Liver (tissue), 9 donors: ENCODE data around the gene FRAT1. TPM values are rescaled to one million over a fixed set of nuclear protein-coding genes. Genes with fewer than 3 reads are reported as not detected.

Experiments used
- DNase-seq: peaks from one replicate; pipeline ENCODE4 v3.0.0-alpha.2; 2017; ENCODE audit warnings: low spot score
- H3K27ac ChIP-seq, 2 donors: one replicate each; pipeline ENCODE4 v1.7.0; 2013; ENCODE audit warnings: inconsistent platforms in 2 of 2, low read length in 2 of 2, control low read depth in 1 of 2, low read depth in 1 of 2, mild to moderate bottlenecking in 1 of 2
- H3K27me3 ChIP-seq, 4 donors: one replicate each; pipeline versions ENCODE4 v1.6.1 to v1.7.0; 2013; ENCODE audit warnings: low read length in 3 of 4, inconsistent platforms in 1 of 4, mild to moderate bottlenecking in 1 of 4, moderate library complexity in 1 of 4; ENCODE audit not compliant: control insufficient read depth in 4 of 4, insufficient read depth in 4 of 4
- H3K36me3 ChIP-seq, 4 donors: one replicate each; pipeline versions ENCODE4 v1.6.1 to v1.7.0; 2013; ENCODE audit warnings: low read length in 3 of 4, mild to moderate bottlenecking in 3 of 4, low read depth in 1 of 4, moderate library complexity in 1 of 4; ENCODE audit not compliant: control insufficient read depth in 4 of 4, insufficient read depth in 3 of 4
- H3K4me1 ChIP-seq, 4 donors: one replicate each; pipeline versions ENCODE4 v1.6.1 to v1.7.0; 2013; ENCODE audit warnings: low read length in 3 of 4, mild to moderate bottlenecking in 3 of 4, moderate library complexity in 1 of 4; ENCODE audit not compliant: control insufficient read depth in 4 of 4, insufficient read depth in 4 of 4
- H3K4me3 ChIP-seq, 3 donors: one replicate each; pipeline versions ENCODE4 v1.6.1 to v1.7.0; 2013; ENCODE audit warnings: low read length in 3 of 3, control low read depth in 1 of 3, low read depth in 1 of 3, mild to moderate bottlenecking in 1 of 3
- H3K9ac ChIP-seq, 2 donors: one replicate each; pipeline ENCODE4 v1.7.0; 2013; ENCODE audit warnings: low read length in 2 of 2, mild to moderate bottlenecking in 2 of 2, moderate library complexity in 2 of 2, control low read depth in 1 of 2, low read depth in 1 of 2
- H3K9me3 ChIP-seq, 4 donors: one replicate each; pipeline versions ENCODE4 v1.6.1 to v1.7.0; 2013; ENCODE audit warnings: low read length in 3 of 4; ENCODE audit not compliant: control insufficient read depth in 4 of 4
- EGR1 ChIP-seq, 2 donors: IDR thresholded peaks; 2 replicates each; pipeline ENCODE4 v1.6.1; 2016 to 2018; ENCODE audit warnings: antibody characterized with exemption in 2 of 2, low read depth in 2 of 2
- GABPA ChIP-seq, 2 donors: IDR thresholded peaks in 1 of 2; conservative IDR thresholded peaks in 1 of 2; 2 replicates each; pipeline ENCODE4 v1.6.1; 2016; ENCODE audit warnings: antibody characterized with exemption in 2 of 2, mild to moderate bottlenecking in 1 of 2, moderate library complexity in 1 of 2
- HNF4A ChIP-seq, 2 donors: conservative IDR thresholded peaks; 2 replicates each; pipeline ENCODE4 v1.6.1; 2016; ENCODE audit warnings: antibody characterized with exemption in 2 of 2, mild to moderate bottlenecking in 2 of 2
- NR2F2 ChIP-seq: IDR thresholded peaks from 2 replicates; pipeline ENCODE4 v1.6.1; 2016; ENCODE audit warnings: antibody characterized with exemption
- SP1 ChIP-seq: IDR thresholded peaks from 2 replicates; pipeline ENCODE4 v1.6.1; 2018; ENCODE audit warnings: antibody characterized with exemption, mild to moderate bottlenecking
- TAF1 ChIP-seq: conservative IDR thresholded peaks from 2 replicates; pipeline ENCODE4 v1.6.1; 2016; ENCODE audit warnings: antibody characterized with exemption, mild to moderate bottlenecking
- YY1 ChIP-seq: IDR thresholded peaks from 2 replicates; pipeline ENCODE4 v1.6.1; 2016; ENCODE audit warnings: antibody characterized with exemption, mild to moderate bottlenecking
- WGBS: extraction: QIAGEN DNeasy Blood & Tissue Kit; methylation state at CpG from one replicate; pipeline ENCODE4 v1.1.7; 2013; 5-methylcytosine and 5-hydroxymethylcytosine counted together
- polyA plus RNA-seq, 2 donors: library from polyadenylated mRNA; stranded (reverse) in 1 of 2; unstranded in 1 of 2; fragments of 200-250 nt in 1 of 2; fragments of >200 nt in 1 of 2; fragmentation: Nextera tagmentation in 1 of 2; extraction: Ambion mirVana in 1 of 2; gene quantifications; one replicate each; pipeline versions ENCODE4 v1.2.1 to v1.2.3, GENCODE V29; 2013 to 2015
- total RNA-seq, 2 donors: library from RNA; depleted of rRNA; stranded (reverse); fragments of >200 nt; gene quantifications; one replicate each; pipeline ENCODE4 v1.2.3, GENCODE V29; 2014
- TF ChIP-seq, protein P1 (sequence below): IDR thresholded peaks from 2 replicates; pipeline ENCODE4 v1.6.1; 2016; ENCODE audit warnings: antibody characterized with exemption
- TF ChIP-seq, protein P2 (sequence below): IDR thresholded peaks from 2 replicates; pipeline ENCODE4 v1.6.1; 2016; ENCODE audit warnings: antibody characterized with exemption, mild to moderate bottlenecking
- TF ChIP-seq, protein P3 (sequence below): IDR thresholded peaks from 2 replicates; pipeline ENCODE4 v1.6.1; 2016; ENCODE audit warnings: antibody characterized with exemption
- TF ChIP-seq, protein P4 (sequence below): IDR thresholded peaks from 2 replicates; pipeline ENCODE4 v1.6.1; 2016; ENCODE audit warnings: antibody characterized with exemption
- donor health status: healthy.
- donor health status: healthy.
- donor health status: healthy.
- donor health status: healthy.
- donor health status: healthy.

The FRAT1 gene
- total and polyA plus RNA-seq, 4 donors = 4.3 to 7.4 (median 5.2) TPM

DNA sequence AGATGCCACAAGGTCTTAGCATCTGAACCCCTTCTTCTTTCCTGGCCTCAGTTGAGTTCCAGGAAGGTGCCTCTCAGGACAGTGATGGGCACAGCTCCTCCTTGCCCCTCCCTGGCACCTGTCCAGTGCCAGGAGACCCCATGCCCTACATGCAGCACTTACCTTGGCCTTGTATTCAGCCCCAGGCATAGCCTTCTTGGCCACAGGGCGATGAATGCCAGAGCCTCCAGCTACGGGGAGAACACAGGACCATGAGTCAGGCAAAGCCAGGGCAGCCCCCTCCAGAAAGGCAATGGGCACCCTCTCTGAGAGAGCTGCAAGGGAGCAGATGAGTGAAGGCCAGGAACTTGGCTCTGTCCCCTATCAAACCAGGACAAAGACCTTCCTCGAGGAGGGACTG lies 39.7 kb downstream of the FRAT1 start:
- peaks cover 0 to 18% (median 3%) of the 10 kb centered on the region in 4 donors for H3K36me3 ChIP-seq
- 85% methylated on average over 3 of the region's 3 CpGs for WGBS
- no peak overlapping the region for H3K27ac ChIP-seq
- H3K9me3 ChIP-seq = no peaks in the 10 kb centered on the region
- TF ChIP-seq, protein P1, sequence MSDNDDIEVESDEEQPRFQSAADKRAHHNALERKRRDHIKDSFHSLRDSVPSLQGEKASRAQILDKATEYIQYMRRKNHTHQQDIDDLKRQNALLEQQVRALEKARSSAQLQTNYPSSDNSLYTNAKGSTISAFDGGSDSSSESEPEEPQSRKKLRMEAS = no peak
- TF ChIP-seq, protein P2, sequence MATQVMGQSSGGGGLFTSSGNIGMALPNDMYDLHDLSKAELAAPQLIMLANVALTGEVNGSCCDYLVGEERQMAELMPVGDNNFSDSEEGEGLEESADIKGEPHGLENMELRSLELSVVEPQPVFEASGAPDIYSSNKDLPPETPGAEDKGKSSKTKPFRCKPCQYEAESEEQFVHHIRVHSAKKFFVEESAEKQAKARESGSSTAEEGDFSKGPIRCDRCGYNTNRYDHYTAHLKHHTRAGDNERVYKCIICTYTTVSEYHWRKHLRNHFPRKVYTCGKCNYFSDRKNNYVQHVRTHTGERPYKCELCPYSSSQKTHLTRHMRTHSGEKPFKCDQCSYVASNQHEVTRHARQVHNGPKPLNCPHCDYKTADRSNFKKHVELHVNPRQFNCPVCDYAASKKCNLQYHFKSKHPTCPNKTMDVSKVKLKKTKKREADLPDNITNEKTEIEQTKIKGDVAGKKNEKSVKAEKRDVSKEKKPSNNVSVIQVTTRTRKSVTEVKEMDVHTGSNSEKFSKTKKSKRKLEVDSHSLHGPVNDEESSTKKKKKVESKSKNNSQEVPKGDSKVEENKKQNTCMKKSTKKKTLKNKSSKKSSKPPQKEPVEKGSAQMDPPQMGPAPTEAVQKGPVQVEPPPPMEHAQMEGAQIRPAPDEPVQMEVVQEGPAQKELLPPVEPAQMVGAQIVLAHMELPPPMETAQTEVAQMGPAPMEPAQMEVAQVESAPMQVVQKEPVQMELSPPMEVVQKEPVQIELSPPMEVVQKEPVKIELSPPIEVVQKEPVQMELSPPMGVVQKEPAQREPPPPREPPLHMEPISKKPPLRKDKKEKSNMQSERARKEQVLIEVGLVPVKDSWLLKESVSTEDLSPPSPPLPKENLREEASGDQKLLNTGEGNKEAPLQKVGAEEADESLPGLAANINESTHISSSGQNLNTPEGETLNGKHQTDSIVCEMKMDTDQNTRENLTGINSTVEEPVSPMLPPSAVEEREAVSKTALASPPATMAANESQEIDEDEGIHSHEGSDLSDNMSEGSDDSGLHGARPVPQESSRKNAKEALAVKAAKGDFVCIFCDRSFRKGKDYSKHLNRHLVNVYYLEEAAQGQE = no peak
- TF ChIP-seq EGR1 (IDR thresholded peaks at IDR 0.05; ENCODE audit: low read depth in 2 of 2) (no peak), SP1 (no peak)
- TF ChIP-seq, protein P3, sequence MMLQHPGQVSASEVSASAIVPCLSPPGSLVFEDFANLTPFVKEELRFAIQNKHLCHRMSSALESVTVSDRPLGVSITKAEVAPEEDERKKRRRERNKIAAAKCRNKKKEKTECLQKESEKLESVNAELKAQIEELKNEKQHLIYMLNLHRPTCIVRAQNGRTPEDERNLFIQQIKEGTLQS = no peak
- no peak overlapping the region for H3K9ac ChIP-seq
- no peak for DNase-seq
- no peaks in the 10 kb centered on the region for H3K27me3 ChIP-seq
- peaks cover 0 to 3% (median 0%) of the 10 kb centered on the region in 4 donors for H3K4me1 ChIP-seq
- H3K4me3 ChIP-seq = no peak overlapping the region

DNA sequence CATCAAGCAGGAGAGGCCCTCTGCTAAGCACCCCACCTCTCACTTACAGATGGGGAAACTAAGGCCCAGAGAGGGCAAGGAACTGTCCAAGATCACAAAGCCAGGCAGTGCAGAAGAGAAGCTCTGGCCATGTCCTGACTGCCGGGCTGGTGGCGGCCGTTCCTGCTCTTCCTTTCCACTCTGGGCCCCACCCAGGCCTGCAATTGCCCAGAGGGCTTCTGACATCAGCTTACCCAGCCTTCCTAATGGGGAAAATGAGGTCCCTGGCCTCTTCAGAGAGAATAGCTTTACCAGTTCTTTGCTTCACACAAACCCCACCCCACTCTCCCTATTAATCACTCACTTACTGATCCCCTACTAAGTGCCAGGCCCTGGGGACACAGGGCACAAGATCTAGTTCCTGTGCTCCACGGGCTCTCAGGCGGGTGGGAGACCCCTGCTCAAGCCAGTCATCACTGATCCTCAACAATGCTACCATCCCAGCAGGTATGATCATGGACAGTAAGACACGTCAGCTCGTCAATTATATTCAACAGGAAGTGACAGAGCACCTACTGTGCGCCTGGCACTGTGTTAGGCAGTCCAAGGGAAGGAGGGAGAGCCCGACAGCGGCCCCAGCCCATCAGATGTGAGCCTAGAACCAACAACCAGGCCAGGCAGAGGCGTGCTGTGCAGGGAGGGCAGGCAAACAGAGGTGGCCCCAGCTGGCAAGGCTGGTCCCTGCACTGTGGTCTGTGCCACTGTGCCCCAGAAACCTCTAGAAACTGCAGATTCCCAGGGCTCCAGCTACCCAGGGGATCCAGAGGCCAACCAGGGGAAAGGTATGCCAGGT lies 41.9 kb downstream of the FRAT1 start:
- Histone ChIP-seq H3K36me3 (peaks cover 0 to 24% (median 4%) of the 10 kb centered on the region in 4 donors), H3K9ac (no peak overlapping the region), H3K27ac (no peak overlapping the region), H3K4me1 (peaks cover 0 to 2% (median 0%) of the 10 kb centered on the region in 4 donors), H3K4me3 (no peak overlapping the region), H3K9me3 (no peaks in the 10 kb centered on the region), H3K27me3 (no peaks in the 10 kb centered on the region)
- no peak for DNase-seq
- 94% methylated on average over 11 of the region's 11 CpGs for WGBS
- TF ChIP-seq, protein P2 = no peak
- TF ChIP-seq TAF1 (no peak), HNF4A (conservative IDR thresholded peaks at IDR 0.05) (no peak), NR2F2 (no peak), YY1 (no peak), GABPA (IDR thresholded peaks at IDR 0.05 in 1 of 2, conservative IDR thresholded peaks at IDR 0.05 in 1 of 2) (no peak)
- TF ChIP-seq, protein P3 = no peak
- TF ChIP-seq, protein P4, sequence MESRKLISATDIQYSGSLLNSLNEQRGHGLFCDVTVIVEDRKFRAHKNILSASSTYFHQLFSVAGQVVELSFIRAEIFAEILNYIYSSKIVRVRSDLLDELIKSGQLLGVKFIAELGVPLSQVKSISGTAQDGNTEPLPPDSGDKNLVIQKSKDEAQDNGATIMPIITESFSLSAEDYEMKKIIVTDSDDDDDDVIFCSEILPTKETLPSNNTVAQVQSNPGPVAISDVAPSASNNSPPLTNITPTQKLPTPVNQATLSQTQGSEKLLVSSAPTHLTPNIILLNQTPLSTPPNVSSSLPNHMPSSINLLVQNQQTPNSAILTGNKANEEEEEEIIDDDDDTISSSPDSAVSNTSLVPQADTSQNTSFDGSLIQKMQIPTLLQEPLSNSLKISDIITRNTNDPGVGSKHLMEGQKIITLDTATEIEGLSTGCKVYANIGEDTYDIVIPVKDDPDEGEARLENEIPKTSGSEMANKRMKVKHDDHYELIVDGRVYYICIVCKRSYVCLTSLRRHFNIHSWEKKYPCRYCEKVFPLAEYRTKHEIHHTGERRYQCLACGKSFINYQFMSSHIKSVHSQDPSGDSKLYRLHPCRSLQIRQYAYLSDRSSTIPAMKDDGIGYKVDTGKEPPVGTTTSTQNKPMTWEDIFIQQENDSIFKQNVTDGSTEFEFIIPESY = no peak
